SK-N-SH treated with all-trans-retinoic acid at 6 μM for 48 hours (cell line): ENCODE measurements around the gene NCKAP5.

Experiments used
- ARNTL ChIP-seq: fragments of 450-650 bp; formaldehyde crosslinking; IDR thresholded peaks from 2 replicates; pipeline ENCODE4 v1.5.0; 2020; ENCODE audit warnings: low read depth, mild to moderate bottlenecking, moderate library complexity, borderline replicate concordance
- BACH2 ChIP-seq: fragments of 250-450 bp; sonication (Bioruptor Pico); IDR thresholded peaks from 2 replicates; pipeline ENCODE4 v1.9.0; 2021; ENCODE audit warnings: mild to moderate bottlenecking, borderline replicate concordance
- CREB5 ChIP-seq: fragments of 250-450 bp; sonication (Bioruptor Pico); IDR thresholded peaks from 2 replicates; pipeline ENCODE4 v1.5.1; 2020; ENCODE audit warnings: low read depth, mild to moderate bottlenecking, moderate library complexity
- CSDC2 ChIP-seq: fragments of 250-450 bp; sonication (Bioruptor Pico); IDR thresholded peaks from 2 replicates; pipeline ENCODE4 v1.5.0; 2020; ENCODE audit warnings: mild to moderate bottlenecking, moderate library complexity
- OSR1 ChIP-seq: fragments of 250-450 bp; sonication (Bioruptor Pico); IDR thresholded peaks from 2 replicates; pipeline ENCODE4 v1.8.0; 2022; ENCODE audit warnings: moderate library complexity, mild to moderate bottlenecking, inconsistent platforms
- RARB ChIP-seq: fragments of 250-450 bp; sonication (Bioruptor Pico); IDR thresholded peaks from 2 replicates; pipeline ENCODE4 v1.8.0; 2021; ENCODE audit warnings: mild to moderate bottlenecking, moderate library complexity
- TOX ChIP-seq: fragments of 250-450 bp; sonication (Bioruptor Pico); IDR thresholded peaks from 2 replicates; pipeline ENCODE4 v1.8.0; 2021; ENCODE audit warnings: mild to moderate bottlenecking, moderate library complexity, borderline replicate concordance
- ZFP3 ChIP-seq: fragments of 250-450 bp; sonication (Bioruptor Pico); IDR thresholded peaks from 2 replicates; pipeline ENCODE4 v1.5.0; 2020; ENCODE audit warnings: mild to moderate bottlenecking, moderate library complexity

DNA sequence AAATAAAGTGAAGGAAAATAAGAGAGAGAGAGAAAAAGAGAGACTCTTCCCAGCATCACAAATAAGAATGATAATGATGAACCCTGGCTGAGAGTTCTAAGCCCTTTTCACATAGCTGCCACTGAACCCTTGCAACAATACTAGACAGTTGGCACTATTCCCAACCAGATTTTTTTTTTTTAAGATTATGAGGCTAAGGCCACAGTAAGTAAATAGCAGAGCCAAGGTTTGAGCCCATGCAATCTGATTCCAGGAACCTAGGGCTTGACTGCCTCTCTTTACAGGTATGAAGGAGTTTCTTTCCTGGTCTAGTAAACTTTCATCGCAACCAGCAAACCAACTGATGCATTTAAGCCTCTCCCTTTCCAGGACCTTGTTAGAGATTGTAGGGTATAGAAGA is 424.6 kb downstream of the NCKAP5 start:
- TF ChIP-seq OSR1 (CRISPR knock-in tag) (no peak), RARB (CRISPR knock-in tag) (no peak), ARNTL (CRISPR knock-in tag) (no peak), BACH2 (CRISPR knock-in tag) (no peak), ZFP3 (CRISPR knock-in tag) (no peak), TOX (no peak), CSDC2 (CRISPR knock-in tag) (no peak), CREB5 (CRISPR knock-in tag) (no peak)
